HG03460 (cell line): Measurements from ENCODE around the gene NYAP2.

ENCODE experiments used
- ATAC-seq: cut with Tn5 transposase; IDR thresholded peaks from one replicate; pipeline ENCODE4 v1.9.1; 2021; ENCODE audit not compliant: unreplicated experiment

The NYAP2 gene

DNA sequence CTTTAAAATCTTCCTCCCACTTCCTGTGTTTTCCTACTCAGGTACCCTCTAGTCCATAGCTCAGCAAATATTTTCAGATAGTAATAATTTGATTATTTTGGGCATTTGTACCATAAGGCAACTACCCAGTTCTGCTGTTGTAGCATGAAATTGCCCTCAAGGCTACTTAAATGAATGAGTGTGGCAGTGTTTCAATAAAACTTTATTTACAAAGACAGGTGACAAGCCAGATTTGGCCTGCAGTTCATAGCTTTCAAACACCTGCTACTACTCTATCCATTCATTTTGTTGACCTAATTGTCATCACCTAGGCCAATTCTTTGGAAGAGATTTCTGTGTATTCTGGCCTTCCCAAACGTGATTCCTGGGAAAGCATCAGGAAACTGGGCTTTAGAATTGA, 28.9 kb downstream of the NYAP2 start:
- no peak for ATAC-seq

DNA sequence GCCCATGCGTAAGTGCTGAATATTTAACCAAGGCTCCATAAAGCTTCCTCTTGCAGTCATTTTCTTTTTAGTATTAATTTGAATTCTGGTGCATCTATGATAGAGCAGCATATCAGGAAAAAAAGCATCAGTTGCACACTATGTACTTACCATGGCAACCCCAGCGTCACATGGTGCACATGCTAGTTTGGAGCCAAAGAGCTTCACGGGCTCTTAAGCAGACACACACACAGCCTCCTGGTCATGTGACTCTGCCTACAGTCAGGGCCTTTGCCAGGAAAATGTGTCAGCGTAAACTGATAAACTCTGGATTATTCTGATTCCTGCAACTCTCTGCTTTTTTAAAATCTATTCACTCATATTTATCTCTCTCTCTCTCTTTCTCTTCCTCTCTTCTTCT, 30.2 kb downstream of the NYAP2 start:
- ATAC-seq, result no peak

DNA sequence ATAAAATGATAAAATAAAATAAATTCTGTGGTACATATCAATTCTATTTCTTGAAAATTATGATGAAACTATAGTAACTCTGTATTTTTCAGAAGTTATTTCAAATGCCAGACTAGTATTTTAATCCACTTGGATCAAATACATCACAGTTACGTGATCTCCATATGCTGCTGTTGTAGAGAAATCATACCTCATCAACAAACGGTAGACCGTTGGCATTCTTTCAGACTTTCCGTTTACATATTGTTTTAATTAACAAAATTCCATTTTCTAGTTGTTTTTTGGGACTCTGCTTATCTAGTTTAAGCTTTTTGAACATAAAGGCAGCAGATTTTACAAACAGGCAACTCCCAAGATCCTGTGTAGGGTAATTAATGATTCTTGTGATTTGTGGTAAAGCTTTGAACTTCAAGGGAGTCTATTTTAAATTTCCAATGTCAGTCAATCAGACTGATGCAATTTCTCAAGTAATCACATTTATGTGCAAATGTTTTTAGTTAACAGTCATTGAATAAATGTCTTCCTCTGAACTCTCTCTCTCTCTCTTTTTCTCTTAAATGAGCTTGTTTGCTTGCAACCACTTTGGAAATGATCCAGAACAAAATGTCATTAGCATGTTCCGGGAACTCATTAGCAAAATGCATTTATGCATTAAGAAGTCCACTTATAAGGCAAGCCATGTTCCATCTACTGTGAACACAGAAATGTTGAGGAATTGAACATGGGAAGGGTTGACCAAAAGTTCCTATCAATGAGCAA, 31.8 kb downstream of the NYAP2 start:
- no peak for ATAC-seq

GRCh38 chr2:225434014-225434413, 34.5 kb downstream of the NYAP2 start:
- ATAC-seq, result no peak

GRCh38 chr2:225437319-225437718, 37.8 kb downstream of the NYAP2 start:
- no peak for ATAC-seq

DNA sequence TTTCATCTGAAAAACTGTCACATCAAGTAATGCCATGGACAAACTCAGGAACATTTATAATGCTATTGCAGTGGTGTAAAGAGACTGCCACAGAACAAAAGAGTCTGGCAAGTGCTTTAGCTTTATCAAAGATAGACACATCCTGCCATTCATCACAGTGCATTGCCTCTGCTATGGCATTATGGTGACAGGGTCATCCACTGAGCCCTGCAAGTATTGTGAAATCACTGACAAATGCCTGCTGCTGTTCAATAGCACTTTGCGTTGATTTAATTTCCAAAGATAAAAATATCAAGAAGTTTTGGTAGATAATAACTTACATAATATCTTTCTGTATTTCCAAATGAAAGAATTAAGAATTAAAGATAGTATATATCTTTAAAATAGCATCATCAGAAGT, 38.7 kb downstream of the NYAP2 start:
- ATAC-seq, result no peak

- ATAC-seq, result no peak
Measured at GRCh38 chr2:225452677-225453076, 53.2 kb downstream of the NYAP2 start.

DNA sequence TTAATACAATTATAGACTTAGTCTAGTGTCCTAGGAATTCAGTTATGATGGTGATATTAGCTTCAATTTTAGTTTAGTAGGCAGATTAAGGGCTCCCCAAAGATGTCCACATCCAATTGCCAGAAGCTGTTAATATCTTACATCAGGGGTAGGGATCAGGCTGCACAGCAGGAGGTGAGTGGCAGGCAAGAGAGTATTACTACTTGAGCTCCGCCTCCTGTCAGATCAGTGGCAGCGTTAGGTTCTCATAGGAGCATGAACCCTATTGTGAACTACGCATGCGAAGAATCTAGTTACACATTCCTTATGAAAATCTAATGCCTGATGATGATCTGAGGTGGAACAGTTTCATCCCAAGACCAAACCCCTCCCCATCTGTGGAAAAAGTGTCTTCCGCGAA, 54.9 kb downstream of the NYAP2 start:
- no peak for ATAC-seq

GRCh38 chr2:225456619-225457260, 57.2 kb downstream of the NYAP2 start:
- ATAC-seq, result no peak

- no peak for ATAC-seq
Measured at GRCh38 chr2:225457482-225457881, 58.0 kb downstream of the NYAP2 start.

DNA sequence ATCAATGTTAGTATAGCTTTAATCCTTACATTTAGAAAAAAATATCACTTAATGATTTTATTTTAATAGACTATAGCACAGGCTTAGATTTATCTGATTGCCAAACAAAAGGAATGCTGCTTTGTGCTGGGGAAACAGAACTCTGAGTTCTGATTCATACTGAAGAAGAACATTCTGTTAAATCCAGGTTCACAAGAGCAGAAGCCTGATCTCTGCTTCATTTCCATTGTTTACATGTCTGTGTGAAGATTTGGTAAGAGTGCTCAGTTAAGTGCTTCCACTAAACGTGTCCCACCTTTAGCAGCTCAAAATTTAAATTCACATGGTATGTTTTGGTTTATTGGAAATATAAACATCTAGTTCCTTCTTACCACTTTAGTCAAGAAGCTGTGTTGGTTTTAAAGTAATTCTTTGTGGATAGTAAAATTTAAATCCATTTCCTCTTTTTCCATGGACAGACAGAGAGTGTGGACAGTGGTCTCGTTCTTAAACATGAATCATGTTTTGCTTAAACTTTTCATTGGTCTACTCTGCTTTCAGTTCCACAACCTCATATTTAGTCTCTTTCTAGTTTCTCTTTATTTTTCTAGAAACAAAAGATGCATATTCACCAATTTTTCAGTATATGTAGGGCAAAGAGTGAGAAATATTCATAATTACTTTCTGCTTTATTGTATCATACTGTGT, 59.1 kb downstream of the NYAP2 start:
- peak; percentile 65 for ATAC-seq

- ATAC-seq, result no peak
Measured at GRCh38 chr2:225462417-225462816, 62.9 kb downstream of the NYAP2 start.

GRCh38 chr2:225462945-225463344, 63.4 kb downstream of the NYAP2 start:
- ATAC-seq, result no peak

GRCh38 chr2:225463449-225463848, 63.9 kb downstream of the NYAP2 start:
- no peak for ATAC-seq

GRCh38 chr2:225464346-225465025, 65.0 kb downstream of the NYAP2 start:
- ATAC-seq, result peak; percentile 90

- no peak for ATAC-seq
Measured at GRCh38 chr2:225465827-225466226, 66.3 kb downstream of the NYAP2 start.

GRCh38 chr2:225466891-225467604, 67.5 kb downstream of the NYAP2 start:
- ATAC-seq, result no peak

DNA sequence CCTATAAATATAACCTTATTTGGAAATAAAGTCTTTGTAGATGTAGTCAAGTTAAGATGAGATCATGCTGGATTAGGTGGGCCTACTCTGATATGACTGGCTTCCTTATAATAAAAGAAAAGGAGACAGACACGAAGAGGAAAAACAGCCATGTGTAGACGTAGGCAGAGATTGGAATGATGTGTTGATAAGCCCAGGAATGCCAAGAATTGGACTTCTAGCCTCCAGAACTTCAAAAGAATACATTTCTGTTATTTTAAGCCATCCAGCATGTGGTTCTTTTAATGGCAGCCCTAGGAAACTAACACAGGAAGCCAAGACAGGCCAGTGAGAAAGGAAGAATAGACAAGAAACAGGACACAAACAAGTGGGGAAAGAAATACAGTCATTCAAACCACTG, 68.6 kb downstream of the NYAP2 start:
- ATAC-seq, result no peak

GRCh38 chr2:225471039-225471438, 71.5 kb downstream of the NYAP2 start:
- ATAC-seq, result no peak

DNA sequence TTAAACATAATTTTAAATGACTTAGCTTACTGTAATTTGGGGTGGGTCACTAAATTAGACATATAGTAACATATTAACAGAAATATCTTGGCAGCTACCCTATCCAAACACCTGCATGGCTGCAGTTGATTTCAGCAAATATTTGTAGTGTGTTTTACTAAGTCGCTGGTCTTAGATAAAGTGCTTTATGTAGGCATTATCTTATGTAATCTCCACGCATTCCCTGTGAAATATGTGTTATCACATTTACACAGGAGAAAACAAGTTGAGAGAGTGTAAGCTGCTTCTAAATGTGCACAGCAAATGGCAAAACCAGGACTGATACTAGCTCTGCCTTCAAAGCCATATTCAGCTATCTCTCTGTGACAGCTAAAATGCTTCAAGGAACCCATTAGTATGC, 72.0 kb downstream of the NYAP2 start:
- no peak for ATAC-seq

DNA sequence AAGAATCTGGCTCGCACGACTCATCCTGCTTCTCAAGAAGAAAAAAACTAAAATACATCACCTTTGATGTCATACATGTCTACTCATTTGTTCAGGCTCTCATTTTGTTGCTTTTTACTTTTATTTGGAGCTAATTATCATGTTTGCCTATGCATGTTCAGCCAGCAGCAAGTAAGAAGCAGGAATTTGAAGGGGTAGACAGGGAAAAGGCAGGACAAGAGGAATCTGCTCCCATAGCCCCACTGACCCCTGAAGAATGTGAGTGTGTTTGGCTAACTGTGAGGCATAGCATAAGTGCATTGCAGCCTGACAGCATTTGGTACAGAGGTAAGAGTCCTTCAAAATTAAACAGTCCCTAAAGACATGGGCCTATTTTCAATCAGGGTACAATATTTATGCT, 72.7 kb downstream of the NYAP2 start:
- ATAC-seq, result no peak
